Spleen (tissue), 11 donors: ENCODE measurements around the gene C14orf132. TPM values are rescaled to one million over a fixed set of nuclear protein-coding genes. Genes with fewer than 3 reads are reported as not detected.

Source experiments
- DNase-seq: peaks from one replicate; pipeline ENCODE4 v3.0.0-alpha.2; 2020
- H3K27ac ChIP-seq, 8 donors: fragments of 200-600 bp; sonication (generic) in 7 of 8; 1 replicate in 4 of 8; 2 replicates in 4 of 8; pipeline versions ENCODE4 v1.5.0 to v1.8.0; 2016 to 2021; ENCODE audit warnings: inconsistent platforms in 4 of 8, mild to moderate bottlenecking in 4 of 8, moderate library complexity in 1 of 8
- H3K27me3 ChIP-seq, 7 donors: fragments of 200-600 bp; sonication (generic) in 6 of 7; replicated peaks in 1 of 7; 1 replicate in 4 of 7; 2 replicates in 3 of 7; pipeline versions ENCODE4 v1.5.0 to v1.8.0; 2016 to 2021; ENCODE audit warnings: inconsistent platforms in 3 of 7, mild to moderate bottlenecking in 1 of 7
- H3K36me3 ChIP-seq, 6 donors: fragments of 200-600 bp; sonication (generic) in 5 of 6; 1 replicate in 4 of 6; 2 replicates in 2 of 6; pipeline versions ENCODE4 v1.5.0 to v1.8.0; 2016 to 2021; ENCODE audit warnings: inconsistent platforms in 2 of 6
- H3K4me1 ChIP-seq, 6 donors: fragments of 200-600 bp; sonication (generic) in 5 of 6; 1 replicate in 3 of 6; 2 replicates in 3 of 6; pipeline versions ENCODE4 v1.5.0 to v1.8.0; 2016 to 2021; ENCODE audit warnings: inconsistent platforms in 3 of 6
- H3K4me3 ChIP-seq, 8 donors: fragments of 200-600 bp; sonication (generic) in 7 of 8; 1 replicate in 4 of 8; 2 replicates in 4 of 8; pipeline versions ENCODE4 v1.5.0 to v1.8.0; 2016 to 2021; ENCODE audit warnings: inconsistent platforms in 4 of 8, mild to moderate bottlenecking in 4 of 8, moderate library complexity in 2 of 8
- H3K9me3 ChIP-seq, 8 donors: fragments of 200-600 bp; sonication (generic) in 7 of 8; 1 replicate in 4 of 8; 2 replicates in 4 of 8; pipeline versions ENCODE4 v1.5.0 to v1.8.0; 2016 to 2021; ENCODE audit warnings: inconsistent platforms in 4 of 8
- POLR2A ChIP-seq, 3 donors: fragments of 450-650 bp; IDR thresholded peaks; one replicate each; pipeline ENCODE4 v1.5.1; 2017; ENCODE audit warnings: antibody characterized with exemption in 3 of 3, mild to moderate bottlenecking in 1 of 3
- POLR2AphosphoS5 ChIP-seq, 3 donors: sonication (generic); formaldehyde crosslinking; IDR thresholded peaks; one replicate each; pipeline ENCODE4 v1.5.1; 2017; ENCODE audit warnings: antibody characterized with exemption in 3 of 3
- WGBS, 5 donors: extraction: QIAGEN DNeasy Blood & Tissue Kit in 3 of 5; methylation state at CpG; one replicate each; pipeline versions ENCODE4 v1.1.5 to v1.1.7; 2013 to 2018; 5-methylcytosine and 5-hydroxymethylcytosine counted together
- intact Hi-C: fragments of 100-400 bp; cut with DNase I; formaldehyde crosslinking; loops from one replicate; pipeline ENCODE4 v1.15.0; 2023; ENCODE audit warnings: low total_unique reads
- polyA plus RNA-seq, 3 donors: library from polyadenylated mRNA; stranded (reverse); fragments of 200-250 nt; gene quantifications; one replicate each; pipeline ENCODE4 v1.2.1, GENCODE V29; 2013
- total RNA-seq, 7 donors: library from RNA; depleted of rRNA in 3 of 7; stranded (reverse); fragments of >200 nt in 3 of 7; fragmentation: NEBNext Ultra II Directional in 4 of 7; extraction: Animal tissue kit (Norgen Biotek cat#: 25700) in 4 of 7; gene quantifications; one replicate each; pipeline versions ENCODE4 v1.1.0 to v1.2.1, GENCODE V29; 2016 to 2021
- TF ChIP-seq, protein P1 (sequence below), 11 experiments: fragments of 200-600 bp in 7 of 11; fragments of 450-650 bp in 4 of 11; sonication (generic) in 4 of 11; IDR thresholded peaks in 8 of 11; conservative IDR thresholded peaks in 3 of 11; 1 replicate in 7 of 11; 2 replicates in 4 of 11; pipeline versions ENCODE4 v1.4.0 to v1.8.0; 2016 to 2021; ENCODE audit warnings: antibody characterized with exemption in 11 of 11, inconsistent platforms in 4 of 11, mild to moderate bottlenecking in 1 of 11
- donor health status: healthy with polysubstance abuse.
- donor health status: DM: no; HTN: no; CAD: no; lungs with moderate emphysema.
- donor health status: DM: no; HTN: no; CAD: no.
- donor health status: Bipolar disorder and iron deficiency.
- donor health status: healthy.
- donor health status: DM: no; HTN: no; CAD: no.
- donor health status: DM: yes; HTN: yes; CAD: no.

Gene C14orf132
- total and polyA plus RNA-seq, 10 donors: 1.8 to 16.4 (median 7.8) TPM

DNA sequence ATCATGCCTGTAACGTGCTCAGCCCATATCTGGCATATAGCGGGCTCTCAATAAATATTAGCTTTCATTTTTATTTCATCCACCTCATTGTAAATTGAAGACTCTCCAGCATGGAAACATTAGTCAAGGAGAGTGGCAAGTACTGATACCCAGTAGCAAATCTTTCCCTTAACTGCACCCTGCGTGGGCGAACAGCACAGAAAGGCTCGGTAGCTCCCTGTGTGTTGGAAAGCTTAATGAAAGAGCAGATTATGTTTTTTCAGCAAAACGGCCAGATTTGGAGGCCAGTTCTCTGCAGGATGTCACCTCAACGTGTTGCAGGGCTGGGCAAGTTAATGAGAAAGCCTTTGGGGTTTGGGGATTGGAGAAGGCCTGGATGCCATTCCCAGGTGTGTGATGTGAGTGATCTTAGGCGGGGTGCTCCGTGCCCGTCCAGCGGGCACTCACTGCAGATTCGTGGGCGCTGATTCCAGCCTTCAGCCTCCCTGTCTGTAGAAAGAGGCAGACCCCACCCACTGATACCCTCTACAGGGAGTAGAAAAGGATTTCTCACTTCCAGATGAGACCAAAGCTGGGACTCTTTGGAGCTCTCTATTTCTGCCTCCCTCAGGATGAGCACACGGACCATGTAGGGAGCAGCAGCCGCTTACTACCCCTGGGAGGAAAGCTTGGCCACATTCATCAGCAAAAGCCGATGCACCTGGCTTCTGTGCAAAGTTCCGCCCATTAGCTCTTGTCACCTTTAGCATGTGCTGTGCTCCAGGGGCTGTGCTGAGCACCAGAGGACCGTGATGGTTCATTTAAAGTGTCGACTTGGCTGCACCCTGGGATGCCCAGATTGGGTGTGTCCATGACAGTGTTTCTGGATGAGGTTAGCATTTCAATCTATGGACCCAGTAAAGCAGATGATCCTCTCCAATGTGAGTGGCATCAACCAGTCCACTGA is 29.1 kb downstream of the C14orf132 start:
- H3K9me3 ChIP-seq: no peaks in the 10 kb centered on the region
- H3K4me1 ChIP-seq: no peaks in the 10 kb centered on the region
- no peak overlapping the region for H3K27ac ChIP-seq
- H3K36me3 ChIP-seq: no peaks in the 10 kb centered on the region
- 84 to 89% (median 88%) methylated on average over 17 to 19 of the region's 19 CpGs for whole genome bisulfite sequencing, 5 donors
- peaks cover 0 to 15% (median 0%) of the 10 kb centered on the region in 7 donors for H3K27me3 ChIP-seq
- peak; percentile 33 for DNase-seq
- TF ChIP-seq POLR2A (IDR thresholded peaks at IDR 0.05): no peak
- no peak for TF ChIP-seq POLR2AphosphoS5 (IDR thresholded peaks at IDR 0.05)
- TF ChIP-seq, protein P1, sequence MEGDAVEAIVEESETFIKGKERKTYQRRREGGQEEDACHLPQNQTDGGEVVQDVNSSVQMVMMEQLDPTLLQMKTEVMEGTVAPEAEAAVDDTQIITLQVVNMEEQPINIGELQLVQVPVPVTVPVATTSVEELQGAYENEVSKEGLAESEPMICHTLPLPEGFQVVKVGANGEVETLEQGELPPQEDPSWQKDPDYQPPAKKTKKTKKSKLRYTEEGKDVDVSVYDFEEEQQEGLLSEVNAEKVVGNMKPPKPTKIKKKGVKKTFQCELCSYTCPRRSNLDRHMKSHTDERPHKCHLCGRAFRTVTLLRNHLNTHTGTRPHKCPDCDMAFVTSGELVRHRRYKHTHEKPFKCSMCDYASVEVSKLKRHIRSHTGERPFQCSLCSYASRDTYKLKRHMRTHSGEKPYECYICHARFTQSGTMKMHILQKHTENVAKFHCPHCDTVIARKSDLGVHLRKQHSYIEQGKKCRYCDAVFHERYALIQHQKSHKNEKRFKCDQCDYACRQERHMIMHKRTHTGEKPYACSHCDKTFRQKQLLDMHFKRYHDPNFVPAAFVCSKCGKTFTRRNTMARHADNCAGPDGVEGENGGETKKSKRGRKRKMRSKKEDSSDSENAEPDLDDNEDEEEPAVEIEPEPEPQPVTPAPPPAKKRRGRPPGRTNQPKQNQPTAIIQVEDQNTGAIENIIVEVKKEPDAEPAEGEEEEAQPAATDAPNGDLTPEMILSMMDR (IDR thresholded peaks at IDR 0.05 in 8 of 11, conservative IDR thresholded peaks at IDR 0.05 in 3 of 11): no peak
- no peak overlapping the region for H3K4me3 ChIP-seq
- intact Hi-C loops: no loop called here

- no peaks in the 10 kb centered on the region for H3K36me3 ChIP-seq
- H3K4me3 ChIP-seq: no peak overlapping the region
- no peak overlapping the region for H3K27ac ChIP-seq
- TF ChIP-seq POLR2AphosphoS5 (IDR thresholded peaks at IDR 0.05) (no peak), POLR2A (IDR thresholded peaks at IDR 0.05) (no peak)
- TF ChIP-seq, protein P1 (IDR thresholded peaks at IDR 0.05 in 8 of 11, conservative IDR thresholded peaks at IDR 0.05 in 3 of 11): no peak
- H3K9me3 ChIP-seq: peaks cover 0 to 7% (median 0%) of the 10 kb centered on the region in 8 donors
- peaks cover 0 to 13% (median 0%) of the 10 kb centered on the region in 7 donors for H3K27me3 ChIP-seq
- DNase-seq: peak; percentile 20
- intact Hi-C loops: no loop called here
- H3K4me1 ChIP-seq: no peaks in the 10 kb centered on the region
- WGBS, 5 donors: 0 to 96% (median 38%) methylated on average over 1 of the region's 1 CpG
Measured at GRCh38 chr14:96069421-96069820, 30.3 kb downstream of the C14orf132 start.

GRCh38 chr14:96071561-96071960 is 32.4 kb downstream of the C14orf132 start:
- Histone ChIP-seq H3K4me1 (no peaks in the 10 kb centered on the region), H3K27ac (no peak overlapping the region), H3K36me3 (no peaks in the 10 kb centered on the region), H3K9me3 (peaks cover 0 to 7% (median 0%) of the 10 kb centered on the region in 8 donors), H3K4me3 (no peak overlapping the region), H3K27me3 (no peaks in the 10 kb centered on the region)
- WGBS, 5 donors: 66 to 96% (median 80%) methylated on average over 3 to 4 of the region's 4 CpGs
- DNase-seq: peak; percentile 36
- intact Hi-C loops: no loop called here
- TF ChIP-seq POLR2A (IDR thresholded peaks at IDR 0.05): no peak
- no peak for TF ChIP-seq POLR2AphosphoS5 (IDR thresholded peaks at IDR 0.05)
- TF ChIP-seq, protein P1 (IDR thresholded peaks at IDR 0.05 in 8 of 11, conservative IDR thresholded peaks at IDR 0.05 in 3 of 11): no peak

DNA sequence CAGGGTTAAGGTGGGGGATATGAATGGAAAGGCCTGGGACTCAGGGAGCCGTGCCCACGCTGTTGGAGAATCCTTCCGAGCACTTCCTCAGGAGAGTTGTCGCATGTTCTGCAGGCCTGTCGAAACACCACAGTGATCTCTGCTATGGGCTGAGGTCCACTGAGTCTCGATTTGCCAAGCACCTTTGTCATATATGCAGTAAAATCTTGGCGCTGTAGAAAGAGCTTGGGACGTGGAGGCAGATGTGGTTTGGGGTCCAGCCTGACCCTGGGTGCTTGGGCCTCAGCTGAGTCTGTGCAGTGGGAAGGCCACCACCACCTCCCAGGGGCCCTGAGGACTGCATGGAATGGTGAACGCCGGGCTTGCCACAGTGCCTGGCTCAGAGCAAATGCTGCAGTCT is 32.9 kb downstream of the C14orf132 start:
- DNase-seq: peak; percentile 43
- 84 to 95% (median 93%) methylated on average over 10 of the region's 10 CpGs for WGBS, 5 donors

More for the DNA sequence above, 32.9 kb downstream of the C14orf132 start:
- intact Hi-C loops: no loop called here
- Histone ChIP-seq H3K36me3 (no peaks in the 10 kb centered on the region), H3K27ac (no peak overlapping the region), H3K4me1 (no peaks in the 10 kb centered on the region), H3K9me3 (peaks cover 0 to 7% (median 0%) of the 10 kb centered on the region in 8 donors), H3K4me3 (no peak overlapping the region), H3K27me3 (no peaks in the 10 kb centered on the region)
- TF ChIP-seq POLR2A (IDR thresholded peaks at IDR 0.05) (no peak), POLR2AphosphoS5 (IDR thresholded peaks at IDR 0.05) (no peak)
- TF ChIP-seq, protein P1 (IDR thresholded peaks at IDR 0.05 in 8 of 11, conservative IDR thresholded peaks at IDR 0.05 in 3 of 11): no peak
